ENCODE results near the gene SH3BP1. TPM values are rescaled to one million over a fixed set of nuclear protein-coding genes. Genes with fewer than 3 reads are reported as not detected.

The SH3BP1 gene
- total RNA-seq, 6 experiments from 2014 or later: 15.9 to 26.3 (median 23.0) TPM

DNA sequence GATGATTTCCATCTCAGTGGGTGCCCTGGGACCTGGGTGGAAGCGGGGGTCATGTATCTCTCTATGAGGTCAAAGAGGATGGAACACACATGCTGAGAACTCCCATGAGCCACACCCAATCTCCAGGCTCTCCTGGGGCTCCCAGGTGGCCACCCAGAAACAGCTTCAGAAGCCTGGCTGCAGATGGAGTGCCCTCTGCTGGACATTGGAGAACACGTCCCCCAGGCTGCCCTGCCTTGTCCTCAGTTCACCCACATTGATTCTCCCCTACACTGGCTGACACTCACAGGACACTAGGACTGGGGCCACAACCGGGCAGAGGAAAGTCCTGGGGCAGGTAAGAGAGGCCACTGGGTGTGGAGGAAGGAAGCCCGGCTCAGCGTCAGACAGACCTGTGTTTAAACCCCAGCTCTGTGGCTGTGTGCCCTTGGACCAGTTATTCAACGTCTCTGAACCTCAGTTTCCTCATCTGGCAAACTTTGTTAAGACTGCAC, 42.1 kb downstream of the SH3BP1 start:
- DNase-seq: peak; percentile 75
- Mint-ChIP-seq H3K4me1 (ENCODE audit: low read depth) (peaks cover 39% of the 10 kb centered on the region), H3K27ac (peak overlapping the region; percentile 94), H3K27me3 (ENCODE audit: insufficient read depth) (peaks cover 19% of the 10 kb centered on the region), H3K36me3 (ENCODE audit: low read depth) (peaks cover 23% of the 10 kb centered on the region), H3K9me3 (no peaks in the 10 kb centered on the region), H3K4me3 (peak overlapping the region; percentile 12; the same call in 1 of the 2 replicates)
- TF ChIP-seq, protein P1, sequence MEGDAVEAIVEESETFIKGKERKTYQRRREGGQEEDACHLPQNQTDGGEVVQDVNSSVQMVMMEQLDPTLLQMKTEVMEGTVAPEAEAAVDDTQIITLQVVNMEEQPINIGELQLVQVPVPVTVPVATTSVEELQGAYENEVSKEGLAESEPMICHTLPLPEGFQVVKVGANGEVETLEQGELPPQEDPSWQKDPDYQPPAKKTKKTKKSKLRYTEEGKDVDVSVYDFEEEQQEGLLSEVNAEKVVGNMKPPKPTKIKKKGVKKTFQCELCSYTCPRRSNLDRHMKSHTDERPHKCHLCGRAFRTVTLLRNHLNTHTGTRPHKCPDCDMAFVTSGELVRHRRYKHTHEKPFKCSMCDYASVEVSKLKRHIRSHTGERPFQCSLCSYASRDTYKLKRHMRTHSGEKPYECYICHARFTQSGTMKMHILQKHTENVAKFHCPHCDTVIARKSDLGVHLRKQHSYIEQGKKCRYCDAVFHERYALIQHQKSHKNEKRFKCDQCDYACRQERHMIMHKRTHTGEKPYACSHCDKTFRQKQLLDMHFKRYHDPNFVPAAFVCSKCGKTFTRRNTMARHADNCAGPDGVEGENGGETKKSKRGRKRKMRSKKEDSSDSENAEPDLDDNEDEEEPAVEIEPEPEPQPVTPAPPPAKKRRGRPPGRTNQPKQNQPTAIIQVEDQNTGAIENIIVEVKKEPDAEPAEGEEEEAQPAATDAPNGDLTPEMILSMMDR (IDR thresholded peaks at IDR 0.05): peak; percentile 94

DNA sequence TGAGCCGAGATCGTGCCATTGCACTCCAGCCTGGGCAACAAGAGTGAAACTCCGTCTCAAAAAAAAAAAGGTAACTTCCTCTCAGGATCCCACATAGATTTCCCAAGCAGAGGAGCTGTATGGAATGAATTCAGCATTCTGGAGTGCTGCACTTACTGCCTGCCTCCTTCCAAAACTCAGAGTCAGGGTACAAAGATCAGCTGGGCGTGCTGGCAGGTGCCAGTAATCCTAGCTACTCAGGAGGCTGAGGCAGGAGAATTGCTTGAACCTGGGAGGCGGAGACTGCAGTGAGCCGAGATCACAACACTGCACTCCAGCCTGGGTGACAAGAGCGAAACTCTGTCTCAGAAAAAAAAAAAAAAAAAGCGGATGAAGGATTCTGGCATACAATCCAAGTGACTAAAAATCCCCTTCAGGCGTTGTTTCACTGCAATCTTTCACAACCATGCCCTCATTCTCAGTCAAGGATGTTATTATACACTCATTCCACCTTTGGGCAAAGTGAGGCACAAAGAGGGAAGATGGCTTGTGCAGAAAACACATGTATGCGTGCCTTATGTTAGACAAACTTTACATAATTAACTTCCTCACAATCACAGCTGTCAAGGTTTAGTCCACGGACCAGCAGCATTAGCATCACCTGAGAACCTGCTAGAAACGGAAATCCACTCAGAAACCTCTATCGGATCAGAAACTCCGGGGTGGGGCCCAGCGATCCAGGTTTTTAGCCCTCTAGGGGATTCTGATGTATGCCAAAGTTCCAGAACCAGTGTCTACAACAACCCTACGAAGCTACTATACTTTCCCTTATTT, 45.5 kb downstream of the SH3BP1 start:
- no peak for DNase-seq
- Mint-ChIP-seq H3K9me3 (no peaks in the 10 kb centered on the region), H3K36me3 (ENCODE audit: low read depth) (peaks cover 7% of the 10 kb centered on the region), H3K4me1 (ENCODE audit: low read depth) (peaks cover 42% of the 10 kb centered on the region), H3K27ac (no peak overlapping the region), H3K27me3 (ENCODE audit: insufficient read depth) (peaks cover 8% of the 10 kb centered on the region; the same call in 1 of the 2 replicates), H3K4me3 (no peak overlapping the region)
- TF ChIP-seq, protein P1 (IDR thresholded peaks at IDR 0.05): no peak

DNA sequence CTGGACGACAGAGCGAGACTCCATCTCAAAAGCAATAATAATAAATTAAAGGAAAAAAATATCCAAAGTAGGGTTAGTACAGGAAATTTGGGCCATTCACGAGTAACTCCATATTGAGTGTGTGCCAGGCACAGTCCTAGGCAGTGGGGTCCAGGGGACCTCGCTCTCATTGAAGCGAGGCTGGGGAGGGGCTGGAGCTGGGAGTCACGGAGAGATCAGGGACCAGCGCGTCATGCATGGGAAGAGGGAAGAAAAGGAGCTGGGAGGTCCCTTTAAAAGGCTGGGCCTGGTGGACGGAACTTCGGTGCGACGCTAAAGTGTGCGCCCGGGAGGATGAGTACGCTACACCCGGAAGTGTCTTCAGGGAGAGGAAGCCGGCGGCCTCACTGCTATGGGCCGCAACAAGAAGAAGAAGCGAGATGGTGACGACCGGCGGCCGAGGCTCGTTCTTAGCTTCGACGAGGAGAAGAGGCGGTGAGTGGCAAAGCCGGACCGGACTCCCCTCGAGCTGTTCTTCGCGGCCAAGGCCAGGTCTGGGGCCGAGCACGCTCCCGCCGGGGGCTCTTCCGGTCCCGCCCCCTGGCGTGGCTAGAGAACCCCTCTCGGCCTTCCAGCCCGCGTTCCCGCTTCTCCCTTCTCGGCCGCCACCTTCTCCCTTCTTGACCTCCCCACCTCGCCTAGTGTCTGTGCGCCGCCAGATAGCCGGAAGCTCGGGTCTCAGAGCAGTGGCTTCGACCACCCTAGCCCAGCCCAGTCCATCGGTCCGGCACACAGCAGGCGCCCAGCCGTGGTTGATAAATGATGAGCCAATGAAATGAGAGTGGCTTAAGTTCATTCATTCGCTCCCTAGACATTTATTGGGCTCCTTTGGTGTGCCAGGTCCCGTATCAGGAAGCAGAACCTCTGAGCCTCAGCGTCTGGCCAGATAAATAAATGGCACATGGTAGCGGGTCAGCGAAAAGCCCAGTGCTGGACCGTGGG, 46.8 kb downstream of the SH3BP1 start, which contains the start of gene NOL12:
Gene NOL12 (plus strand): TSS at position 342 of the 981 bp plus-strand sequence. CDS start 50 bp downstream, at position 392.
- Mint-ChIP-seq H3K4me1 (ENCODE audit: low read depth) (peaks cover 29% of the 10 kb centered on the region), H3K27me3 (ENCODE audit: insufficient read depth) (peaks cover 4% of the 10 kb centered on the region; the same call in 1 of the 2 replicates), H3K27ac (peak within 1 kb of the TSS; percentile 84), H3K36me3 (ENCODE audit: low read depth) (peaks cover 16% of the 10 kb centered on the region), H3K4me3 (peak within 1 kb of the TSS; percentile 100), H3K9me3 (no peaks in the 10 kb centered on the region)
- TF ChIP-seq, protein P1 (IDR thresholded peaks at IDR 0.05): peak; percentile 33; the same call in 1 of the 2 replicates
- DNase-seq: peak; percentile 73

DNA sequence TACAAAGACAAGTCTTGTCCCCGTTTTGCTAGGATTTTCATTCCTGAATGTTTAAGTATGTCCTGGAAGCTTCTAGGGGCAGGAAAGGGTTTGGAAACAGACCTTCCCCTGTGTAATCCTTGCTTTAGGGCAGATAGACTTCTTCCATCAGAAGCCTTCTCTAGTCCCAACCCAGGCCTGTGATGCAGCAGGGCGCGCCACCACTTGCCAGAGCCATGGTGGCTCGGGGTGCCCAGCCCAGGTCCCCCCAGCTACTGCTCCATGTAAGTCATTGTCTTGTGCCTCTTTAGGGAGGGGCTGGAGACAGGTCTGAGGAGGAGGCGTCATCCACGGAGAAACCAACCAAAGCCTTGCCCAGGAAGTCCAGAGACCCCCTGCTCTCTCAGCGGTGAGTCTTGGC, 50.9 kb downstream of the SH3BP1 start:
- Mint-ChIP-seq H3K4me1 (ENCODE audit: low read depth) (peaks cover 24% of the 10 kb centered on the region), H3K9me3 (no peaks in the 10 kb centered on the region), H3K27me3 (ENCODE audit: insufficient read depth) (peaks cover 2% of the 10 kb centered on the region), H3K4me3 (no peak overlapping the region), H3K36me3 (ENCODE audit: low read depth) (peaks cover 25% of the 10 kb centered on the region), H3K27ac (no peak overlapping the region)
- TF ChIP-seq, protein P1 (IDR thresholded peaks at IDR 0.05): no peak
- no peak for DNase-seq

DNA sequence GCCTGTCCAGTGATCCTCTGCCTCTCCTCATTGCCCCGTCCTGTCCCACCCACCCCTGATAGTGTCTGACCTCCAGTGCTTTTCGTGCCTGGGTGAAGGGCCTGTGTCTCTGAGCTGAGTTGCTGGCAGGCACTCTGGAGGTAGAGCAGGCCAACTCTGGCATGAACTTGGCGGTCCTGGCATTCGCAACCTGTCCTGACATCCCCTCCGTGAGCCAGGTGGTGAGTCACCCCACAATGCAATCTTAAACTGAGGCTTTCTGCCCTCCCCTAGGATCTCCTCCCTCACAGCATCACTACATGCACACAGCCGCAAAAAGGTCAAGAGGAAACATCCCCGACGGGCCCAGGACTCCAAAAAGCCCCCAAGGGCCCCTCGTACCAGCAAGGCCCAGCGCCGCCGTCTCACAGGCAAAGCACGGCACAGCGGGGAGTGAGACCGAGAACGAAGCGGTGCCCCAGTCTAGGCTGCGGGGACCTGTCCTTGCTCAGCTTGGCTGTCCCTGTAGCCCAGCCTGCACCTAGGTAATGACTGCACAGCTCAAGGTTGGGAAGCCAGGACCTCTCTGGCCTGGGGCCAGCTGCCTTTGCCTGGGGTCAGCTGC, 51.5 kb downstream of the SH3BP1 start:
- Mint-ChIP-seq H3K27me3 (ENCODE audit: insufficient read depth) (peaks cover 2% of the 10 kb centered on the region), H3K4me3 (no peak overlapping the region), H3K9me3 (no peaks in the 10 kb centered on the region), H3K36me3 (ENCODE audit: low read depth) (peaks cover 25% of the 10 kb centered on the region), H3K27ac (no peak overlapping the region), H3K4me1 (ENCODE audit: low read depth) (peaks cover 25% of the 10 kb centered on the region)
- TF ChIP-seq, protein P1 (IDR thresholded peaks at IDR 0.05): no peak
- no peak for DNase-seq
